WERI-Rb-1 (cell line): ENCODE data around the gene PRR27.

ENCODE experiments used
- DNase-seq: peaks from one replicate; pipeline ENCODE4 v3.0.0-alpha.2; 2020
- H3K27ac ChIP-seq: fragments of 250-450 bp; sonication (Bioruptor Pico); 2 replicates; pipeline ENCODE4 v1.5.1; 2020; ENCODE audit warnings: mild to moderate bottlenecking, moderate library complexity
- H3K27me3 ChIP-seq: fragments of 250-450 bp; sonication (Bioruptor Pico); 2 replicates; pipeline ENCODE4 v1.5.1; 2021; ENCODE audit warnings: mild to moderate bottlenecking, low read depth, moderate library complexity; ENCODE audit not compliant: insufficient read depth, severe bottlenecking
- H3K36me3 ChIP-seq: fragments of 250-450 bp; sonication (Bioruptor Pico); 2 replicates; pipeline ENCODE4 v1.5.1; 2020; ENCODE audit warnings: mild to moderate bottlenecking, moderate library complexity
- H3K4me3 ChIP-seq: 2 replicates; pipeline ENCODE4 v1.5.1; 2011; ENCODE audit warnings: low read depth, mild to moderate bottlenecking, control low read depth, low read length
- H3K9me3 ChIP-seq: fragments of 250-450 bp; sonication (Bioruptor Pico); 2 replicates; pipeline ENCODE4 v1.5.1; 2021; ENCODE audit warnings: mild to moderate bottlenecking, moderate library complexity; ENCODE audit not compliant: severe bottlenecking
- CTCF ChIP-seq: IDR thresholded peaks from 2 replicates; pipeline ENCODE4 v1.5.1; 2011; ENCODE audit warnings: low read depth, mild to moderate bottlenecking, control low read depth, inconsistent platforms, low read length

Gene PRR27

DNA sequence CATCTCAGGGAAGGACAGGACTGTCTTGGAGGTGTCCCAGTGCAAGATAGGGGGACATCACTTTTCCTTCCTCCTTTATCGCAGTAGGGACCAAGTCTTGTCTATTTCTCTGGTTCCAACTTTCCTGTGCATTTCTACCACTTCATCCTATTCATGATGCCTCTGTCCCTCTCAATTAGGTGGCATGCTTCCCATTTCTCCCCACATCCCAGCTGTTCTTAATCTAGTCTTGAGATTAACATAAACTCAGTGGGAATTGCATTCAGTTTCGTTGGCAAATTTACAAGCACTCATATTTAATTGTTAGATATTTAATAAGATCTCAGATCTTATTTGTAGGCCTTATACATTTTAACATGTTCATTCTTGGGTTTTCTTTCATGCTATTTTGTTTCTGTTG lies 25.8 kb downstream of the PRR27 start:
- DNase-seq, result no peak
- Histone ChIP-seq H3K4me3 (no peak overlapping the region), H3K9me3 (no peaks in the 10 kb centered on the region), H3K27me3 (no peaks in the 10 kb centered on the region), H3K36me3 (no peaks in the 10 kb centered on the region), H3K27ac (no peak overlapping the region)
- no peak for TF ChIP-seq CTCF

- H3K27me3 ChIP-seq, result no peaks in the 10 kb centered on the region
- TF ChIP-seq CTCF, result no peak
- H3K4me3 ChIP-seq, result no peak overlapping the region
- no peaks in the 10 kb centered on the region for H3K36me3 ChIP-seq
- no peak overlapping the region for H3K27ac ChIP-seq
- no peaks in the 10 kb centered on the region for H3K9me3 ChIP-seq
- DNase-seq, result no peak
Observed at GRCh38 chr4:70181864-70182263, 27.8 kb downstream of the PRR27 start.

- DNase-seq, result no peak
- Histone ChIP-seq H3K4me3 (no peak overlapping the region), H3K27me3 (no peaks in the 10 kb centered on the region), H3K27ac (no peak overlapping the region), H3K9me3 (no peaks in the 10 kb centered on the region), H3K36me3 (no peaks in the 10 kb centered on the region)
- TF ChIP-seq CTCF, result no peak
Observed at GRCh38 chr4:70182517-70183167, 28.6 kb downstream of the PRR27 start.

DNA sequence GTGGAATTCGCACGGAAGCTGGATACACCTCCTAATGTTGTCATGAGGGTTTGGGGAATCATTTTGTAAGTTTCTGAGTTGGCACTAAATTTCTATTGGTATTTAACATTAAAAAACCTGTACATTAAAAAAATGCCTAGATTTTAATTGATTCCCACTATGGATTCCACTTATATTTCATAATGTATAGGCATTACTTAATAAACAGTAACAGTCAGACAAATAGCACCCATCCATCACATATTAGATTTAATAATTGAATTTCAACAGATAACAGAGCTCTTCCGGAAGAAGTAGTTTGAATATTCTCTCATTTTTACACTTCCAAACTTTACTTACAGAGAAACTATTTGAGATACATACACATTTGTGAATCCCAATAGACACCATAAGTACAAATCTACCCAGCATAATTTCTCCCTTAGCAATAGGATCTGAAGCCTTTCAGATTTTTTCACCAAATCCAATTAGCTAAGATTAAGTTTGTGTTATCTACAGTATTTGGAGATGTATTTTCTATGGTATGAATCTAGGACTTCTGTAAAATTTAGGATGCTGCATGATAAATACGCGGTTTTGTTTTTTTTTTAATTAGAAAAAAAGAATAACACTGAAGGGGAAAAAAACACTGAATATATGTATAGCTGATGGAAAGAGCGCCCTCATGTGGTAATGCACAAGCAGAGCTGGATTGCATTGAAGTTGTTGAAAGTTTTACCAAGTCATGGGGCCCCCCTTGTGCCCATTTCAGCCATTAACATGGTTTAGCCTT lies 29.3 kb downstream of the PRR27 start:
- H3K9me3 ChIP-seq, result no peaks in the 10 kb centered on the region
- TF ChIP-seq CTCF, result peak; percentile 55
- no peak overlapping the region for H3K27ac ChIP-seq
- no peaks in the 10 kb centered on the region for H3K36me3 ChIP-seq
- DNase-seq, result peak; percentile 48
- no peak overlapping the region for H3K4me3 ChIP-seq
- H3K27me3 ChIP-seq, result no peaks in the 10 kb centered on the region

DNA sequence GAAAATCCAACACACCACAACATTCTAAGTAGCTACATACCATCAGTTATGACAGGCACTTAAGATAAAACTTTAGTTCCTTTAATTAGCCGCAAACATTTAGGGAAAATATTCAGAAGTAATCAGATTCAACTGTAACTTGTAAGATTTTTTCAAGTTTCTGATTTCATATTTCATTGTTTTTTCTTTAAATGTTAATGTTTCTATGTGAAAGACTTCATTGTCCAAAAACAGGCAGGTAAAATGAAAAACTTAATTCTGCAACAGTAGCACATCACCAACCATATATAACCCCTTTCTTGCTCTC lies 29.9 kb downstream of the PRR27 start:
- Histone ChIP-seq H3K27me3 (no peaks in the 10 kb centered on the region), H3K36me3 (no peaks in the 10 kb centered on the region), H3K4me3 (no peak overlapping the region), H3K27ac (no peak overlapping the region), H3K9me3 (no peaks in the 10 kb centered on the region)
- TF ChIP-seq CTCF, result no peak
- DNase-seq, result no peak
